ENCODE results near the gene SYNE1.

GRCh38 chr6:152305672-152306071 lies 331.5 kb downstream of the SYNE1 start:
- TF ChIP-seq EZH2phosphoT487 (IDR thresholded peaks at IDR 0.05; ENCODE audit: low read depth, severe bottlenecking, unreplicated experiment) (no peak), CTCF (IDR thresholded peaks at IDR 0.05; ENCODE audit: poor library complexity) (no peak)
